ENCODE measurements around the gene COG5.

- no peak for TF ChIP-seq CTCF (IDR thresholded peaks at IDR 0.05)
- TF ChIP-seq POLR2A (IDR thresholded peaks at IDR 0.05): no peak
Observed at GRCh38 chr7:107453388-107453787, 110.3 kb downstream of the COG5 start.
